Measurements from ENCODE around the gene FBXW8.

Gene FBXW8

GRCh38 chr12:116887897-116888296, 22.9 kb upstream of the FBXW8 start:
- H3K4me1 ChIP-seq (ENCODE audit: control insufficient read depth in 1 of 2, insufficient read depth in 2 of 2, low read length in 2 of 2) = no peaks in the 10 kb centered on the region
- no peak overlapping the region for H3K4me3 ChIP-seq (ENCODE audit: low read depth in 1 of 2, low read length in 2 of 2)
- no peaks in the 10 kb centered on the region for H3K9me3 ChIP-seq (ENCODE audit: control insufficient read depth in 1 of 2, low read length in 2 of 2)
- H3K27ac ChIP-seq (ENCODE audit: low read length) = no peak overlapping the region
- H3K27me3 ChIP-seq (ENCODE audit: low read depth, low read length) = peaks cover 13% of the 10 kb centered on the region
- H3K36me3 ChIP-seq (ENCODE audit: control insufficient read depth in 1 of 2, insufficient read depth in 2 of 2, low read length in 2 of 2) = no peaks in the 10 kb centered on the region

- no peak overlapping the region for H3K4me3 ChIP-seq (ENCODE audit: low read depth in 1 of 2, low read length in 2 of 2)
- H3K27me3 ChIP-seq (ENCODE audit: low read depth, low read length) = no peaks in the 10 kb centered on the region
- no peaks in the 10 kb centered on the region for H3K4me1 ChIP-seq (ENCODE audit: control insufficient read depth in 1 of 2, insufficient read depth in 2 of 2, low read length in 2 of 2)
- no peaks in the 10 kb centered on the region for H3K9me3 ChIP-seq (ENCODE audit: control insufficient read depth in 1 of 2, low read length in 2 of 2)
- no peak overlapping the region for H3K27ac ChIP-seq (ENCODE audit: low read length)
- no peaks in the 10 kb centered on the region for H3K36me3 ChIP-seq (ENCODE audit: control insufficient read depth in 1 of 2, insufficient read depth in 2 of 2, low read length in 2 of 2)
Measured at GRCh38 chr12:116890330-116890729, 20.4 kb upstream of the FBXW8 start.

DNA sequence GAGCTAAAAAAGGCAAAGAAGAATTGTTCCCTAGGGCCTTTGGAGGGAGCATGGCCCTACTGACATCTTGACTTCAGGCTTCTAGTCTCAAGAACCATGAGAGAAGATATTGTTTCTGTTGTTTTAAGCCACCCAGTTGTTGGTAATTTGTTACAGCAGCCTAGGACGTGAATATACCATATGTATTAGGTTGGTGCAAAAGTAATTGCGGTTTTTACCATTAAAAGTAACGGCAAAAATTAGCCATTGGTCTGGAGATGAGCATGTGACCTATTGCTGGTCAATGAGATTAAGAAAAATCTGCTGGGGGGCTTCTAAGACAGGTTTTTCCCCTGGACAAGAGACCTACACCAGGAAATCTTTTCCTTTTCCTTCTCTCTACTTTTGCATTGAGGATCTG, 19.7 kb upstream of the FBXW8 start:
- Histone ChIP-seq H3K4me3 (ENCODE audit: low read depth in 1 of 2, low read length in 2 of 2) (no peak overlapping the region), H3K27me3 (ENCODE audit: low read depth, low read length) (no peaks in the 10 kb centered on the region), H3K27ac (ENCODE audit: low read length) (no peak overlapping the region), H3K4me1 (ENCODE audit: control insufficient read depth in 1 of 2, insufficient read depth in 2 of 2, low read length in 2 of 2) (no peaks in the 10 kb centered on the region), H3K36me3 (ENCODE audit: control insufficient read depth in 1 of 2, insufficient read depth in 2 of 2, low read length in 2 of 2) (no peaks in the 10 kb centered on the region), H3K9me3 (ENCODE audit: control insufficient read depth in 1 of 2, low read length in 2 of 2) (no peaks in the 10 kb centered on the region)

DNA sequence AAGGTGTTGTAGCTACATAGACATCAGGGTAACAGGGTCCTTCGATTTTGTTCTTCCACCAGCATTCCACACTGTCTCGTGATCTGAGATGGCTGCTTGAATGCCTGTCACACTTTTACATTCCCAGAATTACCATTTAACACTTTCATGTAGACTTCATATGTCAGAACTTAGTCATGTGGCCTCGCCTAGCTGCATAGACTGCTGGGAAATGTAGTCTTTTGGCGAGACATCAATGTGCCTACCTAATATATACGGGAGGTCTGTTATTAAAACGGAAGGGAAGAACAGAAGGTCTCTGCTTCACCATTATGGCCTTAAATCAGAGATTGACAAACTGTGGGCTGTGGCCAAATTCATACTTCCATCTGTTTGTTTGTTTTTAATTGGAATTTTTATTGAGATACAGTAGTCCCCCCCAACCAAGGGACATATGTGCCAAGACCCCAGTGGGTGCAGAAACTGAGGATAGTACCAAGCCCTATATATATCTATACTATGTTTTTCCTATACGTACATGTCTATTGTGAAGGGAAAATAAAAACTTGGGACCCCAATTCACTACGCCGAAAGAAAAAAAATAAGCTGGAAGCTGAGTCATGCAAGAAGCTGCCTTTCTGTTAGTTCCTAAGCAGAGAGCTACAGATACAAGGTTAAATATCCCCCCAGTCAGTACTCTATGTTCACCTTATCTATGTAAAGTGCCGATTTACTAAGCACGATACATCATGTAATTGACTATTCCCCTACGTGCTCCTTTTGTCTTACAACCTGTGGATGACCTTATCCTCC, 18.2 kb upstream of the FBXW8 start:
- Histone ChIP-seq H3K4me1 (ENCODE audit: control insufficient read depth in 1 of 2, insufficient read depth in 2 of 2, low read length in 2 of 2) (no peaks in the 10 kb centered on the region), H3K36me3 (ENCODE audit: control insufficient read depth in 1 of 2, insufficient read depth in 2 of 2, low read length in 2 of 2) (no peaks in the 10 kb centered on the region), H3K27me3 (ENCODE audit: low read depth, low read length) (no peaks in the 10 kb centered on the region), H3K4me3 (ENCODE audit: low read depth in 1 of 2, low read length in 2 of 2) (no peak overlapping the region), H3K9me3 (ENCODE audit: control insufficient read depth in 1 of 2, low read length in 2 of 2) (peaks cover 0 to 3% of the 10 kb centered on the region in 2 donors), H3K27ac (ENCODE audit: low read length) (no peak overlapping the region)

- H3K4me3 ChIP-seq (ENCODE audit: low read depth in 1 of 2, low read length in 2 of 2) = no peak overlapping the region
- H3K27me3 ChIP-seq (ENCODE audit: low read depth, low read length) = no peaks in the 10 kb centered on the region
- no peaks in the 10 kb centered on the region for H3K36me3 ChIP-seq (ENCODE audit: control insufficient read depth in 1 of 2, insufficient read depth in 2 of 2, low read length in 2 of 2)
- H3K4me1 ChIP-seq (ENCODE audit: control insufficient read depth in 1 of 2, insufficient read depth in 2 of 2, low read length in 2 of 2) = no peaks in the 10 kb centered on the region
- peaks cover 0 to 3% of the 10 kb centered on the region in 2 donors for H3K9me3 ChIP-seq (ENCODE audit: control insufficient read depth in 1 of 2, low read length in 2 of 2)
- no peak overlapping the region for H3K27ac ChIP-seq (ENCODE audit: low read length)
Measured at GRCh38 chr12:116894913-116895312, 15.8 kb upstream of the FBXW8 start.

GRCh38 chr12:116896411-116896924, 14.3 kb upstream of the FBXW8 start:
- no peaks in the 10 kb centered on the region for H3K4me1 ChIP-seq (ENCODE audit: control insufficient read depth in 1 of 2, insufficient read depth in 2 of 2, low read length in 2 of 2)
- peaks cover 0 to 3% of the 10 kb centered on the region in 2 donors for H3K9me3 ChIP-seq (ENCODE audit: control insufficient read depth in 1 of 2, low read length in 2 of 2)
- H3K36me3 ChIP-seq (ENCODE audit: control insufficient read depth in 1 of 2, insufficient read depth in 2 of 2, low read length in 2 of 2) = no peaks in the 10 kb centered on the region
- no peak overlapping the region for H3K27ac ChIP-seq (ENCODE audit: low read length)
- H3K4me3 ChIP-seq (ENCODE audit: low read depth in 1 of 2, low read length in 2 of 2) = no peak overlapping the region
- H3K27me3 ChIP-seq (ENCODE audit: low read depth, low read length) = peaks cover 5% of the 10 kb centered on the region

GRCh38 chr12:116897476-116897875, 13.3 kb upstream of the FBXW8 start:
- no peaks in the 10 kb centered on the region for H3K36me3 ChIP-seq (ENCODE audit: control insufficient read depth in 1 of 2, insufficient read depth in 2 of 2, low read length in 2 of 2)
- H3K27me3 ChIP-seq (ENCODE audit: low read depth, low read length) = peaks cover 5% of the 10 kb centered on the region
- H3K4me3 ChIP-seq (ENCODE audit: low read depth in 1 of 2, low read length in 2 of 2) = no peak overlapping the region

GRCh38 chr12:116898669-116899068, 12.1 kb upstream of the FBXW8 start:
- H3K4me3 ChIP-seq (ENCODE audit: low read depth in 1 of 2, low read length in 2 of 2) = no peak overlapping the region
- no peak overlapping the region for H3K27ac ChIP-seq (ENCODE audit: low read length)
- no peaks in the 10 kb centered on the region for H3K4me1 ChIP-seq (ENCODE audit: control insufficient read depth in 1 of 2, insufficient read depth in 2 of 2, low read length in 2 of 2)
- peaks cover 0 to 3% of the 10 kb centered on the region in 2 donors for H3K9me3 ChIP-seq (ENCODE audit: control insufficient read depth in 1 of 2, low read length in 2 of 2)
- H3K27me3 ChIP-seq (ENCODE audit: low read depth, low read length) = peaks cover 5% of the 10 kb centered on the region
- H3K36me3 ChIP-seq (ENCODE audit: control insufficient read depth in 1 of 2, insufficient read depth in 2 of 2, low read length in 2 of 2) = no peaks in the 10 kb centered on the region

More at GRCh38 chr12:116897476-116897875, 13.3 kb upstream of the FBXW8 start:
- Histone ChIP-seq H3K4me1 (ENCODE audit: control insufficient read depth in 1 of 2, insufficient read depth in 2 of 2, low read length in 2 of 2) (no peaks in the 10 kb centered on the region), H3K27ac (ENCODE audit: low read length) (no peak overlapping the region), H3K9me3 (ENCODE audit: control insufficient read depth in 1 of 2, low read length in 2 of 2) (peaks cover 0 to 3% of the 10 kb centered on the region in 2 donors)

DNA sequence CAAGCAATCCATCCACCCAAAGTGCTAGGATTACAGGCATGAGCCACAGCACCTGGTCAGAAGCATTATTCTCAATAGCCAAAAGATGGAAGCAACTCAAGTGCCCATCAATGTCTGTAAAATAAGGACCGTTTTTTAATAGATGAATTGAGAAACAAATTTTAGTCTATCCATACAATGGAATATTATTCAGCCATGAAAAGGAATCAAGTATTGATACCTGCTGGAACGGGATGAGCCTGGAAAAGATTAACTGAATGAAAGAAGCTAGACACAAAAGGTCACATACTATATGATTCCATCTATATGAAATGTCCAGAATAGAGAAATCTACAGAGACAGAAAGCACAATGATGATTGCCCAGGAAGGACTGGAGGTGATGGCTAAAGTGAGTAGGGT, 9.1 kb upstream of the FBXW8 start:
- Histone ChIP-seq H3K4me1 (ENCODE audit: control insufficient read depth in 1 of 2, insufficient read depth in 2 of 2, low read length in 2 of 2) (no peaks in the 10 kb centered on the region), H3K27ac (ENCODE audit: low read length) (no peak overlapping the region), H3K9me3 (ENCODE audit: control insufficient read depth in 1 of 2, low read length in 2 of 2) (peaks cover 0 to 3% of the 10 kb centered on the region in 2 donors), H3K27me3 (ENCODE audit: low read depth, low read length) (peaks cover 5% of the 10 kb centered on the region), H3K4me3 (ENCODE audit: low read depth in 1 of 2, low read length in 2 of 2) (no peak overlapping the region), H3K36me3 (ENCODE audit: control insufficient read depth in 1 of 2, insufficient read depth in 2 of 2, low read length in 2 of 2) (no peaks in the 10 kb centered on the region)

DNA sequence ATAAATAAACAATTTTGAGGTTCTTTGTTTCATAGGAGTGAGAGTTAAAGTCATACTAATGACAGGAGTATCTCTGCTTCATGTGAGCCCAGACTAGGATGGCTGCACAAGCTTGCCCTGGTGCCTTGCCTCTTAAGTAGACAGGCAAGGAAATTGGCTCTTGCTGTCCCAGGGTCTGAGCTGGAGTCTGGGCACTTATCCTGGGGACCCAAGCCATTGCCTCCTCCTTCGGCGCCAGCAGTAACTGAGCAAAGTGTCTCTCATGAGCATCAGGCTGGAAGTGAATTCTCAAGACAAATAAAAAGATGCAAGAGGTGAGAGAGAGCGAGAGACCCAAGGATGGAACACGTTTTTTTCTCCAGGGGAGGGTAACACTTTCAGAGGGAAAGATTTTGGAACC, 6.9 kb upstream of the FBXW8 start:
- Histone ChIP-seq H3K9me3 (ENCODE audit: control insufficient read depth in 1 of 2, low read length in 2 of 2) (no peaks in the 10 kb centered on the region), H3K4me3 (ENCODE audit: low read depth in 1 of 2, low read length in 2 of 2) (no peak overlapping the region), H3K27ac (ENCODE audit: low read length) (no peak overlapping the region), H3K36me3 (ENCODE audit: control insufficient read depth in 1 of 2, insufficient read depth in 2 of 2, low read length in 2 of 2) (no peaks in the 10 kb centered on the region), H3K4me1 (ENCODE audit: control insufficient read depth in 1 of 2, insufficient read depth in 2 of 2, low read length in 2 of 2) (no peaks in the 10 kb centered on the region), H3K27me3 (ENCODE audit: low read depth, low read length) (peaks cover 5% of the 10 kb centered on the region)

DNA sequence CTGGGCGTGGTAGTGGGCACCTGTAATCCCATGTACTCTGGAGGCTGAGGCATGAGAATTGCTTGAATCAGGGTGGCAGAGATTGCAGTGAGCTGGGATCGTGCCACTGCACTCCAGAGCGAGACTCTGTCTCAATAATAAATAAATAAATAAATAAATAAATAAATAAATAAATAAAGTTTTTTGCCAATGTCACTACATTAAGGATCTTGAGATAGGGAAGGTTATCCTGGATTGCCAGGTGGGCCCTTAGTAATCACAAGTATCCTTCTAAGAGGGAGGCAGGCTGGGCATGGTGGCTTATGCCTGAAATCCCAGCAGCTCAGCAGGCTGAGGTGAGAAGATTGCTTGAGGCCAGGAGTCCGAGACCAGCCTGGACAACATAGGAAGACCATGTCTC, 4.5 kb upstream of the FBXW8 start:
- Histone ChIP-seq H3K27me3 (ENCODE audit: low read depth, low read length) (no peaks in the 10 kb centered on the region), H3K36me3 (ENCODE audit: control insufficient read depth in 1 of 2, insufficient read depth in 2 of 2, low read length in 2 of 2) (no peaks in the 10 kb centered on the region), H3K4me3 (ENCODE audit: low read depth in 1 of 2, low read length in 2 of 2) (no peak overlapping the region), H3K4me1 (ENCODE audit: control insufficient read depth in 1 of 2, insufficient read depth in 2 of 2, low read length in 2 of 2) (peaks cover 0 to 1% of the 10 kb centered on the region in 2 donors), H3K9me3 (ENCODE audit: control insufficient read depth in 1 of 2, low read length in 2 of 2) (no peaks in the 10 kb centered on the region), H3K27ac (ENCODE audit: low read length) (no peak overlapping the region)

DNA sequence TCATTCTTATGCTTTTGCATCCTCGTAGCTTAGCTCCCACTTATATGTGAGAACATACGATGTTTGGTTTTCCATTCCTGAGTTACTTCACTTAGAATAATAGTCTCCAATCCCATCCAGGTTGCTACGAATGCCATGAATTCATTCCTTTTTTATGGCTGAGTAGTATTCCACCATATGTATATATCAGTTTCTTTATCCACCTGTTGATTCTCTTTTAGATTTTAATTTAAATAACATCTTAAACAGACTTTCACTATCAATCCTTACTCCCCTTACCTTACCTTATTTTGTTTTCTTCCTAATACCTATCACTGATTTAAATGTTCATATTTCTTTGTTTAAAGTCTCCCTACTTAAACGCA, 488 bp upstream of the FBXW8 start:
- Histone ChIP-seq H3K4me3 (ENCODE audit: low read depth in 1 of 2, low read length in 2 of 2) (peak overlapping the region; percentile 69 to 86), H3K27ac (ENCODE audit: low read length) (no peak overlapping the region), H3K36me3 (ENCODE audit: control insufficient read depth in 1 of 2, insufficient read depth in 2 of 2, low read length in 2 of 2) (no peaks in the 10 kb centered on the region), H3K4me1 (ENCODE audit: control insufficient read depth in 1 of 2, insufficient read depth in 2 of 2, low read length in 2 of 2) (peaks cover 0 to 11% of the 10 kb centered on the region in 2 donors), H3K27me3 (ENCODE audit: low read depth, low read length) (no peaks in the 10 kb centered on the region), H3K9me3 (ENCODE audit: control insufficient read depth in 1 of 2, low read length in 2 of 2) (no peaks in the 10 kb centered on the region)
